Stimulated activated CD8-positive, alpha-beta memory T cell treated with anti-CD3 and anti-CD28 coated beads, Interleukin-7, amount 100 ng/mL, for 24 hours (primary cell): Measurements from ENCODE around the gene CDH4.

Experiments
- DNase-seq: peaks from one replicate; pipeline ENCODE4 v3.0.0-alpha.2; 2020; ENCODE audit warnings: low read depth

CDH4 gene

GRCh38 chr20:61582196-61582923, 330.3 kb downstream of the CDH4 start:
- DNase-seq = no peak

- no peak for DNase-seq
These were observed 331.3 kb downstream of the CDH4 start for GRCh38 chr20:61583356-61583755.

GRCh38 chr20:61584851-61585250, 332.8 kb downstream of the CDH4 start:
- DNase-seq = no peak

- DNase-seq = no peak
These were observed 333.7 kb downstream of the CDH4 start for GRCh38 chr20:61585764-61586163.

GRCh38 chr20:61587036-61587435, 335.0 kb downstream of the CDH4 start:
- no peak for DNase-seq

- no peak for DNase-seq
These were observed 335.7 kb downstream of the CDH4 start for GRCh38 chr20:61587681-61588289.

- DNase-seq = no peak
These were observed 336.6 kb downstream of the CDH4 start for GRCh38 chr20:61588411-61589385.

GRCh38 chr20:61590236-61590635, 338.2 kb downstream of the CDH4 start:
- no peak for DNase-seq

- no peak for DNase-seq
These were observed 341.5 kb downstream of the CDH4 start for GRCh38 chr20:61593516-61593915.

- DNase-seq = no peak
These were observed 342.1 kb downstream of the CDH4 start for GRCh38 chr20:61594198-61594597.

GRCh38 chr20:61595216-61595615, 343.2 kb downstream of the CDH4 start:
- DNase-seq = no peak

- DNase-seq = no peak
These were observed 344.7 kb downstream of the CDH4 start for GRCh38 chr20:61596687-61597330.

GRCh38 chr20:61597996-61598395, 345.9 kb downstream of the CDH4 start:
- no peak for DNase-seq

- DNase-seq = no peak
These were observed 346.5 kb downstream of the CDH4 start for GRCh38 chr20:61598586-61598985.

GRCh38 chr20:61599061-61599531, 347.0 kb downstream of the CDH4 start:
- DNase-seq = no peak

GRCh38 chr20:61599541-61599992, 347.5 kb downstream of the CDH4 start:
- DNase-seq = no peak

GRCh38 chr20:61600016-61600415, 348.0 kb downstream of the CDH4 start:
- no peak for DNase-seq

- DNase-seq = no peak
These were observed 349.3 kb downstream of the CDH4 start for GRCh38 chr20:61601361-61601760.

GRCh38 chr20:61601853-61602252, 349.8 kb downstream of the CDH4 start:
- no peak for DNase-seq

GRCh38 chr20:61603715-61604114, 351.7 kb downstream of the CDH4 start:
- DNase-seq = no peak

GRCh38 chr20:61604549-61604948, 352.5 kb downstream of the CDH4 start:
- no peak for DNase-seq

GRCh38 chr20:61605283-61605682, 353.2 kb downstream of the CDH4 start:
- no peak for DNase-seq
